Activated naive CD8-positive, alpha-beta T cell (primary cell): ENCODE measurements around the gene PRPH.
"Not testable (repeated sequence)": the region's sequence is repeated elsewhere in the genome, so short reads cannot be mapped to it uniquely, and the experiment has no call there.

Source experiments
- H3K27ac Mint-ChIP-seq: one replicate; pipeline ENCODE4 v1.8.0; 2021; ENCODE audit warnings: mixed read lengths
- H3K27me3 Mint-ChIP-seq: one replicate; pipeline ENCODE4 v1.8.0; 2021; ENCODE audit warnings: mixed read lengths
- H3K36me3 Mint-ChIP-seq: one replicate; pipeline ENCODE4 v1.8.0; 2021; ENCODE audit warnings: mixed read lengths
- H3K4me1 Mint-ChIP-seq: one replicate; pipeline ENCODE4 v1.8.0; 2021; ENCODE audit warnings: low read depth, mixed read lengths
- H3K4me3 Mint-ChIP-seq: one replicate; pipeline ENCODE4 v1.8.0; 2021; ENCODE audit warnings: mild to moderate bottlenecking, mixed read lengths
- H3K9me3 Mint-ChIP-seq: one replicate; pipeline ENCODE4 v1.8.0; 2021; ENCODE audit warnings: low read depth, mixed read lengths

The PRPH gene

DNA sequence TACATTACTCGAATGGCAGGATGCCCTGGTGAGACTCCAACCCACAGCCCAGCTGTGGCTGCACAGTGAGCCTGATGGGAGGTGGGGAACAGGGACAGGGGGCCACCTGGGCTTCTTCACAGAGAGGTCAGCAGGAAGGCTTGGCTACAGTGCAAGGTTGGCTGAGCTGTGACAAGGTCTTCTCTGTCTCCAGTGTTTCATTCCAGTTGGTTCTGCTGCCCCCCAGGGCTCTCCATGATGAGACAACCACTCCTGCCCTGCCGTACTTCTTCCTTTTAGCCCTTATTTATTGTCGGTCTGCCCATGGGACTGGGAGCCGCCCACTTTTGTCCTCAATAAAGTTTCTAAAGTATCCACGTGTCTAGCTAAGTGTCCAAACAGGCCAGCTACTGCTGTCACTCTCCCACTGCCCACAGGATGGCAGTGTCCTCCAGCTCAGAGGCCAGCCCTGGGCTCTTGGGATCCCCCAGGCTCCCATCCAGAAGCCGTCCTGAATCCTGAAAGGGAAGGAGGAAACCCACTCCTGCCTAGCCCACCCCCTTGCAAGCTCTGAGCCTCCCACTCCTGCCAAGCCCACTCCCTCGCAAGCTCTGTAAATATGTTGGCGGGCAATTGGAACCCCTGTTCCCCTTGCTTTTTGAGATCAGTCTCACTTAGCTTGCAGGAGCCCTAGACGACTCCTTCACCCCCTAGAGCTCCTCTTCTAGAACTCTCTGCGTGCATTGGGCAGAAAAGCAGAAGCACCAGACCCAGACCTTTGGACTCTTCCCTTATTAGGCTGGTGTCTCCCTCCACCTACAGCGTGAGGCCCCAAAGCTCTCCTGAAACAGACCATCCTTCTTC is 36.7 kb downstream of the PRPH start:
- Mint-ChIP-seq H3K4me1 (peaks cover 16% of the 10 kb centered on the region), H3K36me3 (no peaks in the 10 kb centered on the region), H3K9me3 (no peaks in the 10 kb centered on the region), H3K27ac (no peak overlapping the region), H3K4me3 (no peak overlapping the region), H3K27me3 (peaks cover 27% of the 10 kb centered on the region)

DNA sequence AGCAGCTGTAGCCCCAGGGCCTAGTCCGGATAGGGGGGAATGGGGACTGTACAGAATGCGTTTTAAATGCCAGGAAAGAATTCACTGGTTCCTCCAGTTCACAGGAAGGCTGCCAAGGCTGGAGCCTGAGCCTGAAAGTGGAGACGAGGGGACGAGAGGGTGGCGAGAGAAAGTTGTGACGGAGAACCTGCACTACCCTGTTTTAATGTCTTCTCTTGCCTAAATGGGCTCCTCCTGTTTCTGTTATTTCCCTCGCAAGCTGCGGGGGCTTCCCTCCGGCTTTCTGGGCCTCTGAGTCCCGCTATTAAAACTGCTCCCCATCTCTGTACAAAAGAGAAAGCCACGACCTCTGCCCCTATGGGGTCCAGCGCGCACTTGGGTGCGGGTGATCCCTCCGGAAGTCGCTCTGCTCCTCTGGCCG is 37.5 kb downstream of the PRPH start:
- peaks cover 30% of the 10 kb centered on the region for H3K27me3 Mint-ChIP-seq
- no peak overlapping the region for H3K4me3 Mint-ChIP-seq

DNA sequence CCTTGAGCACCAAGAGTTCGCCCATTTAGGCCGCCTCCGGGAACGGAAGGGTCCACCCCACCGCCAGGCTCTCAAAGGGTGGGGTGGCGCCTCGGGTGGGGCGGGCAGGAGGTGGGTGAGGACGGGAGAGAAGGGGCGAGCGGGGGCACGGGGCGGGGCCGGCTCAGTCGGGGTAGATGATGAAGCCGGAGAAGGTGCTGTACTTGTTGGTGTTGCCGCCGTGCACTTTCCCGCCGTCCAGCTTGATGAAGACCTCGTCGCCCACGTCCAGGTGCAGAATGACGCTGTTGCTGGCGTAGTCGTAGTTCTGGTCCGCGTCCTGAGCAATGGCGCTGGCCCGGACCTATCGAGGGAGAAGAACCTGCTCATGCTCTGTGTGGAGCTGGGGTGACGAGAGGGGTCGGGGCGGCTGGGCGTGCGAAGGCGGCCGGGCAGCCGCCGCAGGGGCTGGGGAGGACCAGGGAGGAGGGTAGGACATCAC is 38.0 kb downstream of the PRPH start:
- peak overlapping the region; percentile 49 for H3K4me3 Mint-ChIP-seq
- no peak overlapping the region for H3K27ac Mint-ChIP-seq
- peaks cover 27% of the 10 kb centered on the region for H3K4me1 Mint-ChIP-seq

More for the DNA sequence above, 37.5 kb downstream of the PRPH start:
- Mint-ChIP-seq H3K27ac (no peak overlapping the region), H3K9me3 (no peaks in the 10 kb centered on the region), H3K36me3 (no peaks in the 10 kb centered on the region), H3K4me1 (peaks cover 23% of the 10 kb centered on the region)

DNA sequence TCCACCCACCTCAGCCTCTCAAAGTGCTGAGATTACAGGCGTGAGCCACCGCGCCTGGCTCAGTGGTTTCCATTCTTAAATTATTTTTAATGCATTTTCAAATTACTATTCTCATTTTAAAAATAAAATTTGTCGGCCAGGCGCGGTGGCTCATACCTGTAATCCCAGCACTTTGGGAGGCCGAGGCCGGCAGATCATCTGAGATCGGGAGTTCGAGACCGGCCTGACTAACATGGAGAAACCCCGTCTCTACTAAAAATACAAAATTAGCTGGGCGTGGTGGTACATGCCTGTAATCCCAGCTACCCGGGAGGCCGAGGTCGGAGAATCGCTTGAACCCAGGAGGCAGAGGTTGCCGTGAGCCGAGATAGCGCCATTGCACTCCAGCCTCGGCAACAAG is 38.8 kb downstream of the PRPH start:
- not testable (repeated sequence) for H3K36me3 Mint-ChIP-seq, H3K27ac Mint-ChIP-seq, H3K9me3 Mint-ChIP-seq, H3K4me3 Mint-ChIP-seq
- H3K4me1 Mint-ChIP-seq: peaks cover 29% of the 10 kb centered on the region
- H3K27me3 Mint-ChIP-seq: peaks cover 38% of the 10 kb centered on the region

More for the DNA sequence above, 38.0 kb downstream of the PRPH start:
- Mint-ChIP-seq H3K36me3 (no peaks in the 10 kb centered on the region), H3K27me3 (peaks cover 33% of the 10 kb centered on the region), H3K9me3 (no peaks in the 10 kb centered on the region)

DNA sequence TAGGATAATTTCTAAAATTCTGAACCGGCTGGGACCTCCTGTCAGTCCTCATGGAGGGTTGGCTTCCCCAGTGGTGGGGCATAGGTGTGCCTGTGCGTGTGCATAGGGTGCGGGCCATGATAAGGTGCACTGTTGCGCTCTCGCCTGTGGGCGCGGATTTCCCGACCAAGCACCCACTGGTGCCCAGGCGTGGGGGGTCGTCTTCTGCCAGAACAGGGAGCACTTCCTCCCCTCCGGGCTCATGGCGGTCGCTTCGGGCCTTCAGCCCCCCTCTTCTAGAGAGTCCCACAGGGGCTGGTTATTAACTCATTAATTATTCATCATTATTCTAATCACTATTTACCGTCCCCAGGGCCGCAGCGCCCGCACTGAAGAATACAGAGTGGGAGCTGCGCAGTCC is 39.3 kb downstream of the PRPH start:
- Mint-ChIP-seq H3K36me3 (no peaks in the 10 kb centered on the region), H3K4me1 (peaks cover 29% of the 10 kb centered on the region), H3K9me3 (no peaks in the 10 kb centered on the region), H3K4me3 (no peak overlapping the region), H3K27ac (no peak overlapping the region), H3K27me3 (peaks cover 39% of the 10 kb centered on the region)

DNA sequence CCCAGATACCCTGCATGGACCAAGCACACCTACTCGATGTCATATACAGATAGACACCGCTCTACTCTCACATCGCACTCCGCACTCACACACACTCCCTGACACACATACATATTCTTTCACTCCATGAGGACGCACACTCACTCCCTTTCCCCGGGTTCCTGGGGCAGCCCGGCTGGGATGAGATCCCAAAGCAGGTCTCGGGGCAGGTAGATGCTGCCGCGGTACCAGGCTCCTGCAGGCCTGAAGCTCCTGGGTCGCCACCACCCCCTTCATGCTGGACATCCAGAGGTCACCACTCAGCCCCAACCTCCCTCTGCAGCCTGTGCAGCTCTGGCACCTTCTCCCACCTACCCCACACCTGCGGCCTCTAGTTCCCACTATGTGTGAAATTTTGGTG is 39.7 kb downstream of the PRPH start:
- Mint-ChIP-seq H3K27ac (no peak overlapping the region), H3K4me1 (peaks cover 29% of the 10 kb centered on the region), H3K27me3 (peaks cover 39% of the 10 kb centered on the region), H3K4me3 (no peak overlapping the region), H3K9me3 (no peaks in the 10 kb centered on the region), H3K36me3 (no peaks in the 10 kb centered on the region)

DNA sequence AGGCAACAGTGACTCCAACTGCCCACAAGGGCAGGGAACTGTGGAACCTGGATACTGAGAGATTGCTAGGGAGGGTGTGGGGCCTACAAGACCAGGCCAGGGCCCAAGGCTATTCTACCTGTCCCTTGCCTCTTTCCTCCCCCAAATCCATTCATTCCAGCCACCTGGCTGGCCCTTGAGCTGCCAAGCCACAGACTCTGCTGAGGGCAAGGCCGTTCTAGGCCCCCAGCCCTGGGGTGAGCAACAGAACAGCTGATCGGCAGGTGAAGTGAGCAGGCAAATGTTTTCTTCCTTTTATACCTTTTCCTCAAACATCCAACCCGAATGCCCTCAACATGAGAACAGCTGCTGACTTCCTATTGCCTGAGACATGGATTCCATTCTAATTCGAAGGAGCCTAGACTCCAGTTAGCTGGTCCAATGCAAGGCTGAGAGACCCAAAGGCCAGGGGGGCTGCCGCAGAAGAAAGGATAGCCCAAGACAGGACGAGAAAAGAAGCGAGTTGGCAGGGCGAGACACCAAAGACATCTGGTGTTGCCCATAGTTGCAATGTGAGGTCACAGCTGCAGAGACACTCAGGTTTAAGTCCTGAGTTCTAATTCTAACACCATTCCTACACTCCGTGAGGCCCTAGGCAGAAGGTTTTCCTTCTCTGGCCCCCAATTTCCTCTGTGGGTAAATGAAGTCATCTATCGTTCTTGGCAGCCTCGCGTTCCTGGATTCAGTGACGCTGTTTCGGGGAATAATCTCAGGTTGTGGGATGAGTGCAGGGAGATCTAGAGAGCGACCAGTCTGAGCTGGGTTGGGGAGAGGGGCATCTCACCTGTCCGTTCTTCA is 40.4 kb downstream of the PRPH start:
- H3K27ac Mint-ChIP-seq: no peak overlapping the region
- H3K9me3 Mint-ChIP-seq: no peaks in the 10 kb centered on the region
- H3K4me1 Mint-ChIP-seq: peaks cover 29% of the 10 kb centered on the region
- no peaks in the 10 kb centered on the region for H3K36me3 Mint-ChIP-seq
- peak overlapping the region; percentile 55 for H3K4me3 Mint-ChIP-seq
- H3K27me3 Mint-ChIP-seq: peaks cover 41% of the 10 kb centered on the region

DNA sequence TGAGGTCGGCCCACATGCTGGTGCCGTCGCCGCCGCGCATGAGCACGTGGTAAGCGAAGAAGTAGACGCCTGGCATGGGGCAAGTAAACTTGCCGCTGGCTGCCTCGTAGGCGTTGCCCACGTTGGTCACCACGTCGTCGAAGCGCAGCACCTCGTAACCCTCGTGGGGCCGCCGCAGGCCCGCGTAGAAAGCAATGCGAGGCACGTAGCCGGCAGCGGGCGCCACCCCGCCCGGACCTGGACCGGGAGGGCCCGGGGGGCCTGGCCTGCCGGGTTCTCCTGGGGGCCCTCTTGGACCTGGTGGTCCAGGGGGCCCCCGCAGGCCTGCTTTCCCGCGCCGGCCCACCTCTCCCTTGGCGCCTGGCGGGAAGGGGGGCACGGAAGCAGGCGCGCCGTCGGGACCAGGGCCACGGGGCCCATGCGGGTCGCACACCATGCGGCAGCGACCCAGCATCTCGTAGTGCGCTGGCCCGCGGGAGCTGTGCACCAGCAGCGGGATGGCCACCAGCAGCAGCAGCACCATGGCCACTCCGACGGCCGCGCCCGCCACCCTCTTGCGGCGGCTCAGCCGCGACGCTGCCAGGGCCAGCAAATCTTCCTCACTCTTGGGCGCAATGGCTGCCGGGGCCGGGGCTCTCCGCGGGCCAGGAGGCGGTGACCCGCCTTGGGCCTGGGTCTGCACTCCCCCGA is 41.2 kb downstream of the PRPH start:
- H3K27me3 Mint-ChIP-seq: peaks cover 44% of the 10 kb centered on the region
- H3K36me3 Mint-ChIP-seq: no peaks in the 10 kb centered on the region
- no peak overlapping the region for H3K27ac Mint-ChIP-seq
- H3K4me1 Mint-ChIP-seq: peaks cover 29% of the 10 kb centered on the region
- H3K9me3 Mint-ChIP-seq: no peaks in the 10 kb centered on the region
- H3K4me3 Mint-ChIP-seq: peak overlapping the region; percentile 55

DNA sequence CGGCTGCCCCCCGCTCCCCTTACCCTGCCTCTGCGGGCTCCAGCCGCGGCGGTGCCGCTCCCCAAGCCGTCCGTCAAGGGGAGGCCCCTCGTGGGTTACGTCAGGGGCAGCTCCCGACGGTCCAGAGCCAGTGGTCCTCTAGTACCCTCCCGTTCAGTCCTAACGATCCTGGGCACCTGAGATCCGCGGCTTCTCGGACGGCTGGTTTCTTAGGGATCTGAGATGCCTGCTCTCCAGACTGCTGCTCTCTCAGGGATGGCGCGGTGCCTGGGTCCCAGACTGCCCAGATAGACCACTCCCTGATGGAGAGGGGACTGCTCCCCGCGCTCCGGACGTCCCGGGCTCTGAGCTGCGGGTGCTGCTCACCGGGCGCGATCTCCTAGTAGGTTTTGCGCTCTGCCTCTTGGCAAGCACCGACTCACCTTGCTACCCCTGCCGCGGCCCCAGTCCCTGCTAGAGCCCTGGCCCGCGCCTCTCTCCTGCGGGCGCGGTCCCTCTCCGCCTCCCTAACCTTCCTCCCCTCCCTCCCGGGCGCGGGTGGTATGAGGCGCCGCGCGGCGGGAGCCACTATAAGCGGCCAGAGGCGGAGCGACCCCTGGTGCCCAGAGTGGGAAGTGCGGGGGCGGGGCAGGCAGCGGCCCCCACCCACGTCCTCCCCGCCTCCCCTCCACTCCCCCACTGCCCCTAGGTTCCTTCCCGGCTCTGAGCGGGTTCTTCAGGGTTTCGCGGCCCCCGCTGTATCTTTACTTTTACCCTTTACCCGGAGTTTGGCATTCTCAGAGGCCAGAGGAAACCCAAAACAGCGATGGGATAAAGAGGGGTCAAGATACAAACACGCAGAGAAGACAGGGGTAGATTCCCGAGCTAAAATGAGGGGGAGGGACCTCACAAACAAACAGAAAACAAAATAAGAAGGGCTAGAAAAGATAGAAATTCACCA is 42.0 kb downstream of the PRPH start, which contains the start of gene C1QL4:
C1QL4 (minus strand) TSS at position 544 of the 940 bp plus-strand sequence. CDS start 711 bp downstream, outside the sequence.
- Mint-ChIP-seq H3K27me3 (peaks cover 41% of the 10 kb centered on the region), H3K4me3 (peak within 1 kb of the TSS; percentile 60), H3K9me3 (no peaks in the 10 kb centered on the region), H3K27ac (no peak within 1 kb of the TSS), H3K36me3 (no peaks in the 10 kb centered on the region), H3K4me1 (peaks cover 29% of the 10 kb centered on the region)

DNA sequence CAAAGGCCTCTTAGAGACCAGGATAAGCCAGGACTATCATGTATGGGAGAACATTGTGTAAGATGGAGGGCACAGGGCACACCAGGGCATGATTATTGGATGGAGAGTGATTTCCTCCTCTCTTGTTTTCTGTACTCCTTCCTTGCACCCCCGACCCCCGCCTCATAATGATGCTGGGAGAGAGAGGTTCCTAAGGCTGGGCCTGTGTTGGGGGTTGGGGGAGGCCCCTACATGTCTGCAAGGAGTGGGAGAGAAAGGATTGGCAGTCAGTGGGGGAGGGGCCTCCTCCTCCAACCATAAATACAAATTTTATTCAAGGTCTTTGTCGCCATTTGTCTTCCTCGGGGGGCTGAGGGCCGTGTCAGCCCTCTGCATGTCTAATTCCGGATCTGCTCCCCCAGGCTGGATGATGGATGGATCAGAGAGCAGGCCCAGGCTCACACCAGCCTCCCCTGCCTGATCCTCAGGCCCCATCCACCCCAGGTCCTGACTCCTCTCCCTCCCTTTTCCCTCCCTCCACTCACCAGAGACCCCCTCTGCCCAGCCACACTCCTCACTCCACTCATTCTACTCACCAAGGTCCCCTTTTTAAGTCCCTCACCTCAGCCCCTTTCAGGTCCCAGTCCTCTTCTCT is 44.0 kb downstream of the PRPH start:
- Mint-ChIP-seq H3K36me3 (no peaks in the 10 kb centered on the region), H3K4me3 (no peak overlapping the region), H3K9me3 (no peaks in the 10 kb centered on the region), H3K4me1 (peaks cover 33% of the 10 kb centered on the region), H3K27me3 (peaks cover 34% of the 10 kb centered on the region), H3K27ac (no peak overlapping the region)

DNA sequence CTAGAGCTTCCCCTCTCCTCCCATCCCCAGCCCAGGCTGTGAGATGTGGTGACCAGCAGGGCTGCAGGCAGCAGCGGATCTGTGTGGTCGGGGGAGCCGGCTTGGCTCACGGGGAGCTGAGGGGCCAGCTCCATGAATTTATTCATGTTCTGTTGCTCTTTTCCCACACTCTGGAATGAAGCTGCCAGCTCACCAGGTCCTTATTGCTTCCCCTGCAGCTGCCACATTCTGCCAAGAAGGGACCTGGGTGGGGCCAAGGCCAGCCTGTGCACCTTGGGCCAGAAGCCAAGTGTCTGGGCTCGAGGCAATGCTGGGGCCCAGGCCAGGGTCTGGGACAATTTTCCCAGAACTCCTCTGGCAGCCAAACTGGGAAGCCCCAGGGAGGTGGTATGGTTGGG is 44.5 kb downstream of the PRPH start:
- Mint-ChIP-seq H3K36me3 (no peaks in the 10 kb centered on the region), H3K4me1 (peaks cover 34% of the 10 kb centered on the region), H3K4me3 (no peak overlapping the region), H3K9me3 (no peaks in the 10 kb centered on the region), H3K27me3 (peaks cover 33% of the 10 kb centered on the region), H3K27ac (no peak overlapping the region)

DNA sequence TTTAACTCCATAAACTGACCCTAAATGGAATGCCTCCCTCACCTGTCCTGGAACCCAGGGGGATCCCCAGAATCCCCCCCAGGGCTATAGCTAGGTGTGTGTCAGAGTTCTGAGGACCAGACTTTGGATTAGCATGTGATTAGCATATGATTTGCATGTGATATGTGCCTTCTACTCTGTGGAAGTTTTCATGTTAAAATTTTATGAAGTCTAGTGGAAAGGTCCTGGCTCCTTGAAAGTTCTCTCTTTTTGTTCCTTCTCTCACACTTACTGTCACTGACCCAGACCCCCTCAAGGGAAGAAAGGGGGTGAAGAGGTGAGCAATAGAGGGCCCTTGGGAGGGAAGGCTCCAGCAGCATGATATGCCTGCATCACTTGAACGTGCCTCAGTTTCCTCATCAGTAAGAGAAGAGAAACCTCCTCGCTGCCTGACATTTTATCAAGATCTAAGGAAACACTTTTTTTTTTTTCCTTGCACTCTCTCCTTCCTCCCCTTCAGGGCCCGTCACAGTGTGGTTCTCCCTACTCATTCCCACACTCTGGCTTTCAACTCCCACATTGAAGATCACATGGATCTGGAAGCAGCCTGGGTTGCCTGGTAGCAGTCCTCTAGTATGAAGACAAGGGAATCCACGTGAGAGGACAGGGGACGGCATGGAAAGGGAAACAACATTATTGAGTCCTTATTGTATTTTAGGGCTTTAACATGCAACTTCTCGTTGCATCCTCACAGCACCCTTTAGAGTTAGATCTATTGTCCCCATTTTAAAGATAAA is 45.3 kb downstream of the PRPH start:
- peaks cover 33% of the 10 kb centered on the region for H3K4me1 Mint-ChIP-seq
- H3K27ac Mint-ChIP-seq: no peak overlapping the region
- peaks cover 24% of the 10 kb centered on the region for H3K27me3 Mint-ChIP-seq
- H3K9me3 Mint-ChIP-seq: no peaks in the 10 kb centered on the region
- H3K36me3 Mint-ChIP-seq: no peaks in the 10 kb centered on the region
- no peak overlapping the region for H3K4me3 Mint-ChIP-seq
